ENCODE measurements around the gene ADCY2. TPM values are rescaled to one million over a fixed set of nuclear protein-coding genes. Genes with fewer than 3 reads are reported as not detected.

Gene ADCY2
- total and polyA plus RNA-seq, 7 experiments from 2014 or later = not detected

DNA sequence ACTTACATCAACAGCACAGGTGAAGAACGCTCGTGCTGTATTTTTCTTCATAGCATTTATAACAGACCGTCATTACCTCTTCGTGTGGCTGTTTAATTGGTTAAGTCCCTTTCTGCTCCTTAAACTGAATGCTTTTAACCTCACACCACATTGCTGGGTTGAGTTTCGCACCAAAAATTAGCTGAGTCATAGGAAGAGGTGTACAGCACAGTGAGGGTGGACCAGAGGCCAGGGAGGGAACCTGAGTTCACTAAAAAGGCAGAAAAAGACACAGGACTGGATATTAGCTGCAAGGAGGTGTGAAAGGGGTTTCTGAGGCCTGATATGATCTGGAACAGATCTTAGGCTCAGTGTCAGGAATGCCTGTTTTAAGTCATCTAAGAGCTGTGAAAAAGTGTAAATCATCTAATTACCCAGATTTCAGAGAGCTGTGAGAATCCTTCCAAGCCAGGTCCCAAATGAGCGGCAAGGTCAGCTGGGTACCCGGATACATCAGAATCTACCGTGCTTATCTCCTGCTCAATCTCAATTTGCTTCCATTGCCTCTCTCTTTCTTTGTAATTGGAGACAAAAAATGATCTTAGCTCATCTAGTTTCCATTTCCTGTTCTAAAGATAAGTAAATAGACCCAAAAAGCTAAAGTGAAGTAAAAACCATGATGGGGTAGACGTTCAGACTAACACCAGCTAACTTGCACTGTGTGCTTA, 462.1 kb downstream of the ADCY2 start:
- H3K27me3 Mint-ChIP-seq = peaks cover 0 to 2% (median 0%) of the 10 kb centered on the region in 5 donors
- H3K4me3 Mint-ChIP-seq = peak overlapping the region in 3 of 10 donors; percentile 0 to 36 (median 18)
- Histone ChIP-seq H3K4me3 (ENCODE audit: low read length) (no peak overlapping the region), H3K4me1 (ENCODE audit: control insufficient read depth in 2 of 2, insufficient read depth in 2 of 2, low read length in 2 of 2) (peaks cover 0 to 8% of the 10 kb centered on the region in 2 donors), H3K36me3 (ENCODE audit: control insufficient read depth in 2 of 3, insufficient read depth in 3 of 3, low read length in 3 of 3) (peaks cover 4 to 26% (median 7%) of the 10 kb centered on the region in 3 experiments), H3K27ac (ENCODE audit: low read depth, low read length) (peak overlapping the region; percentile 6), H3K9me3 (ENCODE audit: control insufficient read depth in 2 of 3, low read length in 3 of 3) (no peaks in the 10 kb centered on the region), H3K27me3 (ENCODE audit: control insufficient read depth in 2 of 2, insufficient read depth in 2 of 2, low read length in 2 of 2) (no peaks in the 10 kb centered on the region)
- CTCF ChIA-PET = interaction anchor here (2.8 kb wide), 1 partner anchor 14 kb away, joined by 8 read pairs; no protein-coding TSS in a partner anchor
- POLR2A ChIA-PET = interaction anchor here (1.6 kb wide), 1 partner anchor 11 kb away, joined by 9 read pairs; the partner anchor contains the start of genes FASTKD3 and MTRR
- intact Hi-C loops (cut with micrococcal nuclease) = loop anchor here (1.0 to 5.0 kb wide), 4 partner anchors 11 to 1096 kb away; partner anchors contain the start of genes FASTKD3 (in 1 of the 2) and MTRR (in 1 of the 2)
- peaks cover 15 to 30% (median 23%) of the 10 kb centered on the region in 7 donors for H3K4me1 Mint-ChIP-seq
- H3K27ac Mint-ChIP-seq = peak overlapping the region; percentile 16 to 82 (median 70)
- H3K36me3 Mint-ChIP-seq = peaks cover 3 to 35% (median 20%) of the 10 kb centered on the region in 5 donors
- ATAC-seq (no peak), DNase-seq (peak in 2 of 9 donors; percentile 11 to 17)
- H3K9me3 Mint-ChIP-seq = peaks cover 0 to 2% (median 0%) of the 10 kb centered on the region in 11 donors

- Mint-ChIP-seq H3K4me3 (no peak overlapping the region), H3K27me3 (no peaks in the 10 kb centered on the region), H3K4me1 (peaks cover 33 to 59% (median 55%) of the 10 kb centered on the region in 7 donors), H3K27ac (peak overlapping the region in 1 of 9 donors; percentile 25), H3K9me3 (peaks cover 0 to 2% (median 0%) of the 10 kb centered on the region in 11 donors), H3K36me3 (peaks cover 5 to 26% (median 16%) of the 10 kb centered on the region in 5 donors)
- no peak for DNase-seq
- Histone ChIP-seq H3K4me1 (ENCODE audit: control insufficient read depth in 2 of 2, insufficient read depth in 2 of 2, low read length in 2 of 2) (peaks cover 19% of the 10 kb centered on the region in 2 donors), H3K36me3 (ENCODE audit: control insufficient read depth in 2 of 3, insufficient read depth in 3 of 3, low read length in 3 of 3) (peaks cover 7 to 20% (median 19%) of the 10 kb centered on the region in 3 experiments), H3K27ac (ENCODE audit: low read depth, low read length) (no peak overlapping the region), H3K4me3 (ENCODE audit: low read length) (no peak overlapping the region), H3K27me3 (ENCODE audit: control insufficient read depth in 2 of 2, insufficient read depth in 2 of 2, low read length in 2 of 2) (no peaks in the 10 kb centered on the region), H3K9me3 (ENCODE audit: control insufficient read depth in 2 of 3, low read length in 3 of 3) (no peaks in the 10 kb centered on the region)
- ATAC-seq = no peak
- CTCF ChIA-PET = no interaction called here
- intact Hi-C loops (cut with micrococcal nuclease) = loop anchor here in 1 of 2 donors (5.0 kb wide), 1 partner anchor 1234 kb away; the partner anchor contains the start of genes NSUN2 and SRD5A1
- POLR2A ChIA-PET = no interaction called here
Observed at GRCh38 chr5:7866196-7866595, 470.3 kb downstream of the ADCY2 start.

GRCh38 chr5:7867260-7867659, 471.3 kb downstream of the ADCY2 start:
- no peak overlapping the region for H3K4me3 ChIP-seq (ENCODE audit: low read length)
- H3K27me3 Mint-ChIP-seq = no peaks in the 10 kb centered on the region
- peaks cover 44 to 69% (median 66%) of the 10 kb centered on the region in 7 donors for H3K4me1 Mint-ChIP-seq
- H3K9me3 ChIP-seq (ENCODE audit: control insufficient read depth in 2 of 3, low read length in 3 of 3) = no peaks in the 10 kb centered on the region
- POLR2A ChIA-PET = interaction anchor here (2.2 kb wide), 1 partner anchor 11 kb away, joined by 7 read pairs; no protein-coding TSS in a partner anchor
- no peaks in the 10 kb centered on the region for H3K27me3 ChIP-seq (ENCODE audit: control insufficient read depth in 2 of 2, insufficient read depth in 2 of 2, low read length in 2 of 2)
- no peak for ATAC-seq
- H3K4me1 ChIP-seq (ENCODE audit: control insufficient read depth in 2 of 2, insufficient read depth in 2 of 2, low read length in 2 of 2) = peaks cover 29% of the 10 kb centered on the region in 2 donors
- peaks cover 7 to 19% (median 16%) of the 10 kb centered on the region in 3 experiments for H3K36me3 ChIP-seq (ENCODE audit: control insufficient read depth in 2 of 3, insufficient read depth in 3 of 3, low read length in 3 of 3)
- intact Hi-C loops (cut with micrococcal nuclease) = loop anchor here in 1 of 2 donors (5.0 kb wide), 1 partner anchor 1235 kb away; the partner anchor contains the start of genes NSUN2 and SRD5A1
- CTCF ChIA-PET = no interaction called here
- peaks cover 0 to 2% (median 0%) of the 10 kb centered on the region in 11 donors for H3K9me3 Mint-ChIP-seq
- no peak for DNase-seq
- peak overlapping the region; percentile 44 to 100 (median 90) for H3K4me3 Mint-ChIP-seq
- H3K27ac Mint-ChIP-seq = peak overlapping the region in 2 of 9 donors; percentile 15 to 56
- H3K27ac ChIP-seq (ENCODE audit: low read depth, low read length) = no peak overlapping the region
- H3K36me3 Mint-ChIP-seq = peaks cover 5 to 20% (median 10%) of the 10 kb centered on the region in 5 donors

DNA sequence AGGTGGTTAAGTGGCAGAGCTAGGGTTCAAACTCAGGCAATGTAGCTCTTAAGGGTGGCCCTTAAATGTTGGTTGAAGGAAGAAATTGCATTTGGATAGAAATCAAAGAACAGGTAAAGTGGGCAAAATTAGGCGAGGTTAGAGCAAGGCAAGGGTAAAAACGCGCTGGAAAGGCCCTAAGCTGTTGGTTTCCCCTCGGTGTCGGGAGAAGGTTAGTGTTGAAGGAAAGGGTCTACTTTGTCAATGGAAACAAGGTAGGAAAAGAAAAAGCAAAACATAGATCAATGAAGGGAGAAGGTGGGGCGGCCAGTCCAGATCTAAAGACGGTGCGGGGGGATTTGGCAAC, 472.5 kb downstream of the ADCY2 start:
- H3K27ac Mint-ChIP-seq = peak overlapping the region; percentile 66 to 97 (median 88)
- H3K4me3 ChIP-seq (ENCODE audit: low read length) = peak overlapping the region; percentile 75
- H3K27ac ChIP-seq (ENCODE audit: low read depth, low read length) = peak overlapping the region; percentile 87
- H3K27me3 Mint-ChIP-seq = no peaks in the 10 kb centered on the region
- H3K4me1 Mint-ChIP-seq = peaks cover 53 to 79% (median 77%) of the 10 kb centered on the region in 7 donors
- ChIA-PET POLR2A (interaction anchor here (1.9 to 2.2 kb wide), 3 partner anchors 8 to 12 kb away, joined by 7 to 9 read pairs (median 7); no protein-coding TSS in a partner anchor), CTCF (interaction anchor here (2.1 kb wide), 1 partner anchor 19 kb away, joined by 7 read pairs; no protein-coding TSS in a partner anchor)
- H3K4me3 Mint-ChIP-seq = peak overlapping the region; percentile 88 to 100 (median 96)
- H3K9me3 Mint-ChIP-seq = peaks cover 0 to 2% (median 0%) of the 10 kb centered on the region in 11 donors
- intact Hi-C loops (cut with micrococcal nuclease) = loop anchor here (2.0 to 5.0 kb wide), 5 partner anchors 18 to 1490 kb away; partner anchors contain the start of genes MED10 (in 2 of the 2), NSUN2 (in 2 of the 2) and SRD5A1 (in 2 of the 2)
- H3K36me3 Mint-ChIP-seq = peaks cover 0 to 18% (median 6%) of the 10 kb centered on the region in 5 donors
- peak in 1 of 9 donors; percentile 9 for DNase-seq
- no peaks in the 10 kb centered on the region for H3K27me3 ChIP-seq (ENCODE audit: control insufficient read depth in 2 of 2, insufficient read depth in 2 of 2, low read length in 2 of 2)
- no peaks in the 10 kb centered on the region for H3K9me3 ChIP-seq (ENCODE audit: control insufficient read depth in 2 of 3, low read length in 3 of 3)
- H3K36me3 ChIP-seq (ENCODE audit: control insufficient read depth in 2 of 3, insufficient read depth in 3 of 3, low read length in 3 of 3) = peaks cover 0 to 11% (median 9%) of the 10 kb centered on the region in 3 experiments
- H3K4me1 ChIP-seq (ENCODE audit: control insufficient read depth in 2 of 2, insufficient read depth in 2 of 2, low read length in 2 of 2) = peaks cover 33 to 39% of the 10 kb centered on the region in 2 donors
- no peak for ATAC-seq

DNA sequence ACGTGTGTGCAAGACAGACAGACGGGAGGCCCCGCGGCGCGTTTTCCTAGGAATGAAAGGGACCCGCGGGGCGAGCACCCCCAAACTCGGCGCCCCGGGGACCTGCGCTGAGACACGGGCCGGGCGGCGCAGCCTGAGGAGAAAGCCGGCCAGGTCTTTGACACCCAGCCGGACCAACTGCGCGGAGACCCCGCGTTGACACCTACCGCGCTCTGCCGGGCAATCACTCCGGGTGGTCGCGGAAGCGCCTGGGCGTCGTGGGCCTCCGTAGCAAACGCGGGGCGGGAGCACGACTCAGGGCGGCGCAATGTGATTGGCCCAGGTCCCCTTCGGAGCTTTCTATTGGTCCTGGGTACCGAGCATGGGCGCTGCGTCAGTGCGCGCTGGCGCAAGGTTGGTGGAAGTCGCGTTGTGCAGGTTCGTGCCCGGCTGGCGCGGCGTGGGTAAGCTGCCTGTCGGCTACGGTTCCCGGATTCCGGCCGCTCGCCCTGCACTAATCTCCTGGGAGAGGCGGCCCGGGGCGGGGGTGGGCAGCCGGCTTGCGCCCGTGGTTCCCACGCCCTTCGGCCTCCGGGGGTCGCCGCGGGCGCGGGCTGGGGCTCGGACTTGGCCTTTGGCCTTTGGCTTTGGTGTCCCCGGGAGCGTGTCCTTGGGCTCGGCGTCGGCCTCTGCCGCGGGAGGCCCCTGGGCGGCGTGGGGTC, 473.0 kb downstream of the ADCY2 start, which contains the start of the genes FASTKD3 and MTRR:
Gene FASTKD3, minus strand, starts transcription at position 259 of the 701 bp plus-strand sequence. CDS start 948 bp downstream, outside the sequence.
Gene MTRR, plus strand, starts transcription at position 376 of the 701 bp plus-strand sequence. CDS start 1,647 bp downstream, outside the sequence.
- peaks cover 0 to 19% (median 6%) of the 10 kb centered on the region in 5 donors for H3K36me3 Mint-ChIP-seq
- ATAC-seq = peak; percentile 100
- Histone ChIP-seq H3K27me3 (ENCODE audit: control insufficient read depth in 2 of 2, insufficient read depth in 2 of 2, low read length in 2 of 2) (no peaks in the 10 kb centered on the region), H3K27ac (ENCODE audit: low read depth, low read length) (peak within 1 kb of the TSS; percentile 87), H3K9me3 (ENCODE audit: control insufficient read depth in 2 of 3, low read length in 3 of 3) (no peaks in the 10 kb centered on the region), H3K4me3 (ENCODE audit: low read length) (peak within 1 kb of the TSS; percentile 75), H3K4me1 (ENCODE audit: control insufficient read depth in 2 of 2, insufficient read depth in 2 of 2, low read length in 2 of 2) (peaks cover 38 to 43% of the 10 kb centered on the region in 2 donors), H3K36me3 (ENCODE audit: control insufficient read depth in 2 of 3, insufficient read depth in 3 of 3, low read length in 3 of 3) (peaks cover 0 to 11% (median 8%) of the 10 kb centered on the region in 3 experiments)
- intact Hi-C loops (cut with micrococcal nuclease) = loop anchor here (1.0 to 5.0 kb wide), 9 partner anchors 11 to 1490 kb away; partner anchors contain the start of genes MED10 (in 2 of the 2), NSUN2 (in 2 of the 2), SRD5A1 (in 2 of the 2) and CFAP90 (in 1 of the 2)
- no peaks in the 10 kb centered on the region for H3K27me3 Mint-ChIP-seq
- peaks cover 0 to 2% (median 0%) of the 10 kb centered on the region in 11 donors for H3K9me3 Mint-ChIP-seq
- peak within 1 kb of the TSS; percentile 90 to 100 (median 96) for H3K4me3 Mint-ChIP-seq
- peak within 1 kb of the TSS; percentile 85 to 97 (median 93) for H3K27ac Mint-ChIP-seq
- POLR2A ChIA-PET = interaction anchor here (1.9 to 2.2 kb wide), 3 partner anchors 9 to 12 kb away, joined by 7 to 9 read pairs (median 7); no protein-coding TSS in a partner anchor
- H3K4me1 Mint-ChIP-seq = peaks cover 53 to 84% (median 82%) of the 10 kb centered on the region in 7 donors
- CTCF ChIA-PET = interaction anchor here (2.1 kb wide), 1 partner anchor 18 kb away, joined by 7 read pairs; no protein-coding TSS in a partner anchor
- peak; percentile 75 to 90 (median 87) for DNase-seq

All from naive thymus-derived CD4-positive, alpha-beta T cell (primary cell).